ENCODE results near the gene GRHPR.
"Not testable (repeated sequence)": the region's sequence is repeated elsewhere in the genome, so short reads cannot be mapped to it uniquely, and the experiment has no call there.

Gene GRHPR

DNA sequence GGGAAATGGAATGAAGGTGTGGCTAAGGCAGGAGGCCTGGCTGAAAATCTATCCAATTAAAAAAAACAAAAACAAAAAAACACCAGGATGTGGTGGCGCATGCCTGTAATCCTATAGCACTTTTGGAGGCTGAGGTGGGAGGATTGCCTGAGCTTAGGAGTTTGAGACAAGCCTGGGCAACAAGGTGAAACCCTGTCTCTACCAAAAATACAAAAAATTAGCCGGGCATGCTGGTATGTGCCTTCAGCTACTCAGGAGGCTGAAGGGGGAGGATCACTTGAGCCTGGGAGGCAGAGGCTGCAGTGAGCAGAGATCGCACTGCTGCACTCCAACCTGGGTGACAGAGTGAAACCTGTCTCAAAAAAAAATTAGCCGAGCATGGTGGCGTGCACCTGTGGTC lies 21.1 kb downstream of the GRHPR start:
- in situ Hi-C loops (cut with MboI; ENCODE audit: low sequenced_read_pairs), result no loop called here

DNA sequence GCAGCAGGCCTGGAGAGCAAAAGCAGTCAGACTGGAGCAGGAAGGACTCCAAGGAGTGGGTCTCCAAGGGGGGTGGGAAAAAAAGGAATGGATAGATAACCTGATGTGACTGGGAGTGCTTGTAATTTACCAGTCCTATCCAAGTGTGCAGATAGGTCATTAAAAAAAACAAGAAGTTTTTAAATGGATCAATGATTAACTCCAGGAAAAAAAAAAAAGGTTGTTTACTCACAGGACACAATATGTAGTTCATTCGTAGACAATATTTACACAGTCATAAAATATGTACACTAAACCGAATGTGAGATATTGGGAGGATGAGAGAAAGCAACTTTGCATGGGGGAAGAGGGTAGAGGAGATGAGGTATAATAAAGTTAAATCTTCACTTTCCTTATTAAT lies 22.4 kb downstream of the GRHPR start:
- in situ Hi-C loops (cut with MboI; ENCODE audit: low sequenced_read_pairs), result no loop called here

DNA sequence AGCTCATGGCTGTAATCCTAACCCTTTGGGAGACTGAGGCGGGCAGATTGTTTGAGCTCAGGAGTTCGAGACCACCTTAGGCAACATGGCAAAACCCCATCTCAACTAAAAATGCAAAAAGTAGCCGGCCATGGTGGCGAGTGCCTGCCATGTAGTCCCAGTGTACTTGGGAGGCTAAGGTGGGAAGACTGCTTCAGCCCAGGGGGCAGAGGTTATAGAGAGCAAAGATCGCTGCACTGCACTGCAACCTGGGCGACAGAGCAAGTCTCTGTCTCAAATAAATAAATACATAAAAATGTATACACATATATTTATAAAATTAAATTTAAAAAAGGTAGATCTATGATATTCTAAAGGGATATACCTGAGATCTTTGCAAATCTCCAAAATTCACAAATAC lies 23.3 kb downstream of the GRHPR start:
- in situ Hi-C loops (cut with MboI; ENCODE audit: low sequenced_read_pairs), result no loop called here

DNA sequence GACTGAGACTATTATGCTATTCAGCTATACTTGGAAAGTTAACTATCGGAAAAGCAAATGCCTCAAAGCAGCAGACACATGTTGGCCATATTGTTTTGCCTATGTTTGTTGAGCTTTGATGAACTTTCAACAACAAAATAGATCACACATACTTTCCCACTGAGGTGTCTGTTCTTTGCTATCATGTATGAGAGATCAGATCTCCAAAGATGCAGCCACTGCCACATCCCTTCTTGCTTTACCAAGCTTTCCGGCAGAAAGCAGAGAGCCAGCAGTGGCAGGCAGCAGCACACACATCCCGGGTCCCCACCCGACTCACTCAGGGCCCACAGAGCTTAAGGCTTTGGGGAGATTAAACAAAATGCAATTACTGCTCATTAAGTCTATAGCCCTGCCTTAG lies 23.9 kb downstream of the GRHPR start:
- in situ Hi-C loops (cut with MboI; ENCODE audit: low sequenced_read_pairs), result no loop called here

DNA sequence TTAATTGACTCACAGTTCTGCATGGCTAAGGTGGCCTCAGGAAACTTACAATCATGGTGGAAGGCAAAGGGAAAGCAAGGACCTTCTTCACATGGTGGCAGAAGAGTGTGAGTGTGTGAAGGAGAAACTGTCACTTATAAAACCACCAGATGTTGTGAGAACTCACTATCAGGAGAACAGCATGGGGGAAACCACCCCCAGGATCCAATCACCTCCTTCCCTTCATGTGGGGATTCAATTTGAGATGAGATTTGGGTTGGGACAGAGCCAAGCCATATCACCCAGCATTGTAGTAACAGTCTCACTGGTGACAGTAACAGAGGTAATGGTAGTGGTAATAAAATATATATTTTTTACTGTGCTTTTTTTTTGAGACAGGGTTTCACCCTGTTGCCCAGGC lies 24.6 kb downstream of the GRHPR start:
- in situ Hi-C loops (cut with MboI; ENCODE audit: low sequenced_read_pairs), result no loop called here

DNA sequence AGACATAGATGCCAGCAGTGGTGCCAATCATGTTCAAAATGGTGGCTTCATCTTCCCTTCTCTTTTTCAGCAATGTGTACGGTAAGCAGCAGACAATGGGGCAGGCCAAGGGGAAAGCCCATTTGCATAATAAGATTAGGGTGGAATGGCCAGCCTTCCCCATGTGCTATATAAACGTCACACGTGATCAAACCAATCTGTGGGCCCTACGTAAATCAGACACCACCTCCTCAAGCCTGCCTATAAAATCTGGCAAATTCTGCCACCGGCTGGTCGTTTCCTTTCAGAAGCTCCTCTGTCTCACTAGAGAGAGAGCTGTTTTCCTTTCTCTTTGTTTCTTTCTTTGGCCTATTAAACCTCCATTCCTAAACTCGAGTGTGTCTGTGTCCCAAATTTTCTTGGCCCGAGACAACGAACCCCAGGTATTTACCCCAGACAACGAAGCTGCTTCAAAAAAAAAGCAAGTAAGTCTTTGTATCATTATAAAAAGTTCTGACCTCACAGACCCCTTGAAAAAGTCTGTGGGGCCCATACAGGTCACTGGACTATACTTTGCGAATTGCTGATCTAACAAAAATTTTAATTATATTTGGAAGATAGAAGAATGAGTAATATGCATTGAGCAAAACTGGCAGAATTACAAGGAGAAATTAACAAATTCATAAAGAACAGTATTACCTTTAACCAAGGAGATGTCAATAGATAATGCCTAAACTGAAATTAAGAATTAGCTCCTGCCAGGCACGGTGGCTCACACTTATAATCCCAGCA lies 27.6 kb downstream of the GRHPR start:
- in situ Hi-C loops (cut with MboI; ENCODE audit: low sequenced_read_pairs), result no loop called here

DNA sequence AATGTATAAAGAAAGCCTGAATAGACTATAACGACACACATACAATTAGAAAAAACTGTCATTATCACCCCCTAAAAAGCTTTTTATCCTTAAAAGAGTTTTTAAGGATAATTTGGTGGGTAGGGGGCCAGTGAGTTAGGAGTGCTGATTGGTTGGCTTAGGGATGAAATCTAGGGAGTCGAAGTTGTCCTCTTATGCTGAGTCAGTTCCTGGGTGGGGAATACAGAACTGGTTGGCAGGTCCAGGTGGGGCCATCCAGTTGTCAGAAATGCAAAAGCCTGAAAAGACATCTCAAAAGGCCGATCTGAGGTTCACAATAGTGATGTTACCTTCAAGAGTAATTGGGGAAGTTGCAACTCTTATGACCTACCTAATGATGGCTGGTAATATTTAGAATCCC lies 29.1 kb downstream of the GRHPR start:
- in situ Hi-C loops (cut with MboI; ENCODE audit: low sequenced_read_pairs), result no loop called here

DNA sequence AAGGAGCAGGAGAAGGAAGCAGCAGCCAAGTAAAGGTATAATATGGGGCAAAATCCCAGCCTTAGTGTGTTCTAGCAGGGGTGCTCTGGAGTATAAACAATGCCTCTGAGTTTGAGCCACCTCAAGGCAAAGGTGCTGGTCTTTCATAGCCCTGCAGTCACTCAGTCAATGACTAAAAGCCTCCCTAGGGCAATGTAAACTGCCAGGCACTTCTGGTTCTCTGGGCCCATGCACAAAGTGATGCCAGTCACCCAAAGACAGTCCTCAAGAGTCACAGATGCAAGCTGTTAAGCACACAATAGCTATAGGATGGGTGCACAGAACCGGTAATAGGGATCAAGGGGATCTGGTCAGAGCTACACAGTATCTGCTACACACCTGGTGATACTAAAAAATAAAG lies 30.1 kb downstream of the GRHPR start:
- in situ Hi-C loops (cut with MboI; ENCODE audit: low sequenced_read_pairs), result no loop called here

DNA sequence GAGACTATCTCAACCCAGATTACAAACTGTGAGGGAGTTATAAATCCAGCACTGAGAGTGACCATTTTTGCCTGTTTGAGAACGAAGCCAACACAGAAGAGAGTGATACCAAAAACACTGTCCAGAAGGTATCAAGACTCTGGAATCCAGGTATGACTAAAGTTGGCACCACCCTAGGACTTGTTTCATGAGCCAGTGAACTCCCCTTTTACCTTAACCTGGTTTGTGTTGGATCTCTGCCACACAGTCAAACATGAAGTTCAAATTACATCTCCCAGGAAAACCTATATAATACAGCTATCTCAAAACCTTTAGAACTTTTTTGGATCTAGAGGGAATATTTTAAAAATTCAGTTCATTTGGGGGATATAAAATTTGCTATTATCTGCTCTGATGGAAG lies 31.3 kb downstream of the GRHPR start:
- in situ Hi-C loops (cut with MboI; ENCODE audit: low sequenced_read_pairs), result no loop called here

DNA sequence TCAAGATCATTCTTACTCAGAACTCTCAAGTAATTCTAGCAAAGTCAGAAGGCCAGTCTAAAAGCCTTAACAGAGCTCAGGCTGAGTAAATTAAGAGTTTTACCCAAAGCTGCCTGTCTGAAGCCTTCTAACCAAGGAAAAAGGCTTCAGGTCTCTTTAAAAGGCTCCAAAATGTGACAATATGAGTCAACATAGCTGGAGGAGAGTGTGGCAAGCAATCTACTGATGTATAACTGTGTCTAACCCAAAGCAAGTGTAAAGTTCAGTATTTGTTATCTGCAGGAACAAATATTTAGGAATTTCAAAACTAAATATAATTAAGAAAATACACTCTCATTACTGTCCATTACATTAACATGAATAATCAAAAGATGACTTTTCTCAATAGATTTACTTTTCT lies 31.7 kb downstream of the GRHPR start:
- in situ Hi-C loops (cut with MboI; ENCODE audit: low sequenced_read_pairs), result no loop called here

DNA sequence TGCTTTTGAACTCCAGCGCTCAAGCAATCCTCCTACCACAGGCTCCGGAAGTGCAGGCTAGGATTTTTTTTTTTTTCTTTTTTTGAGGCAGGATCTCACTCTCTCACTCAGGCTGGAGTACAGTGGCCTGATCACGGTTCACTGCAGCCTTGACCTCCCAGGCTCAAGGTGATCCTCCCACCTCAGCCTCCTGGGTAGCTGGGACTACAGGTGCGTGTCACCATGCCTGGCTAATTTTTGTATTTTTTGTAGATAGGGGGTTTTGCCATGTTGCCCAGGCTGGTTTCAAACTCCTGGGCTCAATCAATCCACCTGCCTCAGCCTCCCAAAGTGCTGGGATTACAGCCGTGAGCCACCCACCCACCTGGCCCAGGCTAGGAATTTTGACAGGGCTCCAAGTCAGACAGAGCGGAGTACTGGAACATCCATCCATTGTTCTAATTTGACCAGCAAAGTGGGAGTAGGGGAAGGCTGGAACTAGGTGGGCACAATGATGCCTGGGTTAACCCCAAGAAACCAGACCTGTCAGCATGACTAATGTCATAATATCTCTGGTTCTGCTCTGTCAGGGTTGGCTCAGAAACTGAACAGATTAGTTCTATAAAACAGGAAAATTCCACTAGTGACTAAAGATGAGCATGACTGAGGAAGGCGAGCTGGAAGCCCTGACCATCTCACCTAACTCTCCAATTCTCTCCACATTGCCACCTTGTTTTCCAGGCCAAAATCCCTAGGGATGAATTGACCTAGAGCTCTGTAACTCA lies 33.6 kb downstream of the GRHPR start:
- in situ Hi-C loops (cut with MboI; ENCODE audit: low sequenced_read_pairs), result no loop called here

DNA sequence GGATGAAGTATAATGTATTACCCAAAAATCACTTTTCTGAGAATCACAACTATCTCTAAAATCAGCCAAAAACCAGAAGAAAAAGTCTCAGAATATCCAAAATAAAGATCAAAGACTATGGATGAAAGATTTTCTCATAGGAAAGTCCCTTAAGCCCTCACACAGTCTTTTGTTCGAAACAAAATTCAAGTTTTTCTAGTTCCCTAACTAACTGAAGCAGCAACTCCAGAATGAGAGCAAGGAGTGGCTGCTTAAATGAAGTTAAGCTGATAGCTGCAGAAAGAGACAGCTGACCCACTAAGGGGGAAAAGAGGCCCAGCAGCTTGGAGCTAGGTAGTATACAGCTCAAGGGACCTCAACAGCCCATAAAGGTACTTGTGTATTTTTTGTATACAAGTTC lies 34.3 kb downstream of the GRHPR start:
- in situ Hi-C loops (cut with MboI; ENCODE audit: low sequenced_read_pairs), result no loop called here

DNA sequence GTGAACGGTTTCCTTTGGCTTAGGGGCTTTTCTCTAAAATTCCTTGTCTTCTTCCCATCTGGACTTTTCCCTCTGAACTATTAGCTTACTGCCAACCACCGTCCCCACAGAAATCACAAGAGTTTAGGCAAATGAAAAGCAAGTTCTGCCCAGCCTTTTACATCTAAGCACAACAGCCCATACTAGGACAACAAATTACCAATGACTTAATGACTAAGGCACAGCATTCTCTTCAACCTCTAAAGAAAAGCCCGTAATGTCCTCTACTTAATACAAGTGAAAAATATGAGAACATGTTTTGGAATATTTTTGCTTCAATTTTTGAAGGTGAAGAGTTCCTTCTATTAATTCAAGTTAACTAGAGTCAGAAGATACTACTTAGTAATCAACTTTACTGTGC lies 41.5 kb downstream of the GRHPR start:
- in situ Hi-C loops (cut with MboI; ENCODE audit: low sequenced_read_pairs), result no loop called here

DNA sequence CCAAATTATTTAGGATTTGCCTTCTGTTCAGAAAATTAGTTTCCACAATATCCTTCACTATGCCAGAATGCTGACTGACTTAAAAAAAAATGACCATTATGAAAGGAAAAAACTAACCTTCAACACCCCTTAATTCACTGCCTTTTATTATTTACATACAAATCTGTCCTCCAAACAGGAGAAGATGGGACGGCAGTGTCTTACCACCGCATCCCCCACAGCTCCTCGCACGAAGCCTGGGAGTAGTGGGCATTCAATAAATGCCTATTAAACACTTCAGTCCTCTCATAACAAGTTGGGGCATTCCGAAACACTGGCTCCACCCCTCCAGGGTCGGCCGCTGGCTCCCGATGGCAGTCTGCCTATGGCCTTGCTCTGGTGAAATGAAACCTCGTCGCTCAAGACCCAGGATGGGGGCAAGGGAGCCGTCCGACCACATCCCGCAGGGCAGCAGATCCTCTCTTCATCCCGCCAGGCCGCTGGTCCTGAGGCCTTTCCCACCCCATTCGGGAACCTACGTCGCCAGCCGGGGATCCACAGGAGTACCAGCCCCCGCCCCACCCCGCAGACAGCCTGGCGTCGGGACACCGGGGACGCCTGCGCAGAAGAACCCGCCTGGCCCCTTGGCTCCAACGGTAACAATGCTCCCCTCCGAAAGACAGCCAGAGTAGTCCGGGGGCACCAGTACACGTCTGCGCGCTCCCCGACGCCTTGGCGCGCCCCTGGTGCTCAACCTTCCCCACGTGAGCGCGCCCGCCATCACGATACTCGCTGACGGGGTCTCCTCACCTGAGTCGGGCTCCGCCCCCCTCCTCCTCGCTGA lies 42.1 kb downstream of the GRHPR start:
- in situ Hi-C loops (cut with MboI; ENCODE audit: low sequenced_read_pairs), result no loop called here

DNA sequence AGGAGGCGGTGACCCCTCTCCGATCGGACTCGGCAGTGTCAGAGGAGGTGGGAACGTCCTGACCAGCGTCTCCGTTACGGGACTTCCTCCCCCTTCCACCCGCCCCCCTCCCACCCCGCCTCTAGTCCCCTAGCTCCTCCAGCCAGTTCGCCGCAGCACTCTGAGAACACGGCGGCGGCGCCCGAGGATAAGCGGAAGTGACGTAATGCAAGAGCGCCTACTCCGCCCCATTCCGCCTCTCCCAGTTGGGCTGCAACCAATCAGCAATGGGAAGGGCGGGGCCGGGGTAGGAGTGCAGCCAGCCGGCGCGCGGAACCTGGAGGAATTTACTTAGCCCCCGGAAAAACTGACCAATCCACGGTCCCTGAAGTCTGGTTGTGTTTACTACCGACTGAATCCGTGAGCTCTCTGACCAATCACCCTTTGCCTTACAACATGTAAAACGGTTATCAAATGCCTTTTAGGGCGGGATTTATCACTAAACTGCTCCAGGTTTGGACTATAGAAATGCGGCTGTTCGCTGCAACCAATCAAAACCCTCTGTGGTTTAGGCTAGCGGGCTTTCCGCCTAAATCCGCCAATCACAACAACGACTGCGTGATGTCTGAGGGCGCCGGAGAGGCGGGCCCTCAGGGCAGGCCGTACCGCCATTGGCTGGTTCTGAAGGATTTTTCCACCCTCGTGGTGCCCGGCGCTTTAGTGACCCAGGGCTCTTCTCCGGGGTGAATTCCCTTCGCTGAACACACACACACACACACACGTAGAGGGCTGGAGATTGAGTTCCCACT lies 42.9 kb downstream of the GRHPR start, which contains the start of gene ZBTB5:
TSS of gene ZBTB5 (minus strand) at position 202 of the 788 bp plus-strand sequence. CDS start 22,899 bp downstream, outside the sequence.
- in situ Hi-C loops (cut with MboI; ENCODE audit: low sequenced_read_pairs), result no loop called here

DNA sequence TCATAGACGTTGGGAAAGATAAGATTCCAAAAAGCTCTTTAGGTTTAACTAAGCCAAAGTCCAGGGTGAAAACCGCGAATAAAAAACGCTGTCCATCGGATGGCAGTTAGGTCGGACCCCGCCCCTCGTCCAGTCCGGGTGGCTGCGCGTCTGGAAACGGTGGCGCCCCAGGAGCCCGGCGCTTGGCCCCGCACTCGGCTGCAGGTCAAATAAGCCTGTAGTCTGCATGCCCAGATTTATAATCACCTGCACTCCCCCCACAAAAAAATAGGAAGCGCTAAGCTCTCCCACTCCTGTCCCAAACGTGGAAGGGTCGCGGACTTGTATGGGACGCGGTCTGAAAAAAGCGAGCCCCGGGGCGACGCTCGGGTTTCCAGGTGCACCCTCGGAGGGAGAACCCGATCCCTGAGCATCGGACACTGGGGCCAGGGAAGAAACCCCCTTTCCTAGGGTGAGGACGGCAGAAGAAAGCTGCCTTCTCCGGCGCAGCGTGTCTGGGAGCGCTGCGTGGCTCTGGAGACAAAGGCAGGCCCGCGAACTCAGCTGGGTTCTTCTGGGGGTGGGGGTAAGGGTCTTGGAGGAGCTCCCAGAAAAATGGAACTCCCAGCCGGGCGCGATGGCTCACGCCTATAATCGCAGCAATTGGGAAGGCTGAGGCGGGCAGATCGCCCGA lies 43.7 kb downstream of the GRHPR start:
- in situ Hi-C loops (cut with MboI; ENCODE audit: low sequenced_read_pairs), result no loop called here

DNA sequence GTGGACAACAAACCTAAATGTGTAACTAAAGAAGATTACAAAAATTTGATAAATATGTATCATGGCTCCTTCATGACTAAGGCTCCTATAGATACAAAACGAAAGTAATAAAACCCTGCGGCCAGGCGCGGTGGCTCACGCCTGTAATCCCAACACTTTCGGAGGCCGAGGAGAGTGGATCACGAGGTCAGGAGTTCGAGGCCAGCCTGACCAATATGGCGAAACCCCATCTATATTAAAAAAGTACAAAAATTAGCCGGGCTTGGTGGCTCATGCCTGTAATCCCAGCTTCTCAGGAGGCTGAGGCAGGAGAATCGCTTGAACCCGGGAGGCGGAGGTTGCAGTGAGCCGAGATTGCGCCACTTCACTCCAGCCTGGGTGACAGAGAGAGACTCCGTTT lies 45.0 kb downstream of the GRHPR start:
- in situ Hi-C loops (cut with MboI; ENCODE audit: low sequenced_read_pairs), result not testable (repeated sequence)

DNA sequence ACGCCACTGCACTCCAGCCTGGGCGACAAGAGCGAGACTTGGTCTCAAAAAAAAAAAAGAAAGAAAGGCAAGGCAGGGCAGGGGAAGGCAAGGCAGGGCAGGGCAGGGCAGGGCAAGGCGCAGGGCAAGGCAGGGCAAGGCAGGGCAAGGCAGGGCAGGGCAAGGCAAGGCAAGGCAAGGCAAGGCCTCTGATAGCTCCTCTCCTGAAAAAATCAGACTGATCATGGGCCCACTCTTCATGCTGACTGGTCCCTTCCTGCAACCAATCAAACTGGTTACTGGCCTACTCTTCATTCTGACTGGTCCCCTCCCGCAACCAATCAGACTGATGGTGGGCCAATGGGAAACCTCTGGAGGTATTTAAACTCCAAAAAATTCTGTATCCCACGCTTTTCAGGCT lies 46.1 kb downstream of the GRHPR start:
- in situ Hi-C loops (cut with MboI; ENCODE audit: low sequenced_read_pairs), result no loop called here

DNA sequence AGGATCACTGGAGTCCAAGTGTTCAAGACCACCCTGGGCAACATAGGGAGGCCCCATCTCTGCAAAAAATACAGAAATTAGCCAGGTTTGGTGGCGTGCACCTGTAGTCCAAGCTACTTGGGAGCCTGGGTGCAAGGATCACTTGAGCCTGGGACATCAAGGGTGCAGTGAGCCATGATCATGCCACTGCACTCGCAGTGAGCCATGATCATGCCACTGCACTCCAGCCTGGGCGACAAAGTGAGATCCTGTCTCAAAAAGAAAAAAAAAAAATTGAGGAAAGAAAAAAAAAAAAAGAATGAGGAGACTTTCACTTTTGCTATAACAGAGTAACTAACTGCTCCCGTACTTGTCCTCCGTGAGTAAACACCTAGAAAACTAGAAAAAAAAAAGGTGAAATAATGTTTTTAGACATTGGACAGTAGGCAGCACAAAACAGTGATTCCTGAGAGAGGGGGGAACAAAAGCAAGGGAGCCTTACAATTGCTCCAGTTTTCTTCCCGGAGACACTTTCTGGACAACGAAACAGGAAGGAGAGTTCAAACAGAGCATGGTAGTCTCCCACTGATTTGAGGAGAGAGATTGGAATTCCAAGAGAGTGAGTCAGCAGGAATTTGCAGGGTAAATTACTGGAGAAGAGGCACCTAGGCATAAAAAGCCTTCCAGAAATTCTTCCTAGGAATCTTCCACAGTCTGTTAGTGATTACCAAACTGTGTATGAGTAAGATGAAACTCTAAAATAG lies 49.6 kb downstream of the GRHPR start:
- in situ Hi-C loops (cut with MboI; ENCODE audit: low sequenced_read_pairs), result no loop called here

DNA sequence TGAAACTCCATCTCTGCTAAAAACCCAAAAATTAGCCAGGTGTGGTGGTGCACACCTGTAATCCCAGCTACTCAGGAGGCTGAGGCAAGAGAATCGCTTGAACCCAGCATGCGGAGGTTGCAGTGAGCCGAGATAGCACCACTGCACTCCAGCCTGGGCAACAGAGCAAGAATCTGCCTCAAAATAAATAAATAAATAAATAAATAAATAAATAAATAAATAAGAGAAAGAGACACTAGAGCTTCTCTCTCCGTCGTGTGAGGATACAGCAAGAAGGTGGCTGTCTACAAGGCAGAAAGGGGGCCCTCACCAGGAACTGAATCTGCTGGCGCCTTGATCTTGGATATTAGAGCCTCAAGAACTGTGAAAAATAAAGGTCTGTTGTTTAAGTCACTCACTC lies 51.5 kb downstream of the GRHPR start:
- in situ Hi-C loops (cut with MboI; ENCODE audit: low sequenced_read_pairs), result not testable (repeated sequence)
